H1 (cell line): ENCODE results near the gene GRIFIN. TPM values are rescaled to one million over a fixed set of nuclear protein-coding genes. Genes with fewer than 3 reads are reported as not detected.
A peak's percentile ranks its signal among the peaks of the same experiment; 100 is the strongest.

Source experiments
- CTCF ChIA-PET: fragments of 300-600 bp; sonication (Branson Sonifier 250); formaldehyde crosslinking; loops from one replicate; lab custom pipeline; 2021; ENCODE audit not compliant: partially characterized antibody; lab: Charles Lee
- POLR2A ChIA-PET: fragments of 300-600 bp; sonication (Branson Sonifier 250); formaldehyde crosslinking; loops from one replicate; lab custom pipeline; 2021; ENCODE audit warnings: inconsistent platforms; ENCODE audit not compliant: partially characterized antibody; lab: Charles Lee
- DNase-seq, 2 experiments: peaks; one replicate each; pipeline versions ENCODE4 v3.0.0 to v3.0.0-alpha.2; 2010 to 2022; ENCODE audit warnings: low spot score in 2 of 2, low read depth in 1 of 2, mixed read lengths in 1 of 2
- FAIRE-seq: peaks from 2 replicates; lab custom pipeline; 2011; peaks lifted over from hg19 to GRCh38; lab: Jason Lieb, UNC
- H2AFZ ChIP-seq: 2 replicates; pipeline ENCODE4 v1.8.1; 2012; ENCODE audit warnings: low read length, inconsistent platforms
- H2AK5ac ChIP-seq: 2 replicates; pipeline ENCODE4 v1.6.1; 2013; ENCODE audit warnings: low read depth, low read length
- H2BK120ac ChIP-seq: replicated peaks from 2 replicates; pipeline ENCODE3; 2013; ENCODE audit warnings: low read depth, low read length, inconsistent platforms
- H2BK12ac ChIP-seq: 2 replicates; pipeline ENCODE4 v1.6.1; 2013; ENCODE audit warnings: low read depth, low read length
- H2BK15ac ChIP-seq: 2 replicates; pipeline ENCODE4 v1.6.1; 2013; ENCODE audit warnings: low read length
- H2BK20ac ChIP-seq: 2 replicates; pipeline ENCODE4 v1.6.1; 2013; ENCODE audit warnings: low read length
- H2BK5ac ChIP-seq: 2 replicates; pipeline ENCODE4 v1.6.1; 2013; ENCODE audit warnings: low read depth, low read length
- H3K14ac ChIP-seq: 2 replicates; pipeline ENCODE4 v1.6.1; 2013; ENCODE audit warnings: inconsistent platforms; ENCODE audit not compliant: insufficient read length
- H3K18ac ChIP-seq: 2 replicates; pipeline ENCODE4 v1.6.1; 2013; ENCODE audit warnings: low read length; ENCODE audit errors: extremely low read depth
- H3K23ac ChIP-seq: 2 replicates; pipeline ENCODE4 v1.6.1; 2013; ENCODE audit warnings: inconsistent platforms; ENCODE audit not compliant: insufficient read length
- H3K23me2 ChIP-seq: 2 replicates; pipeline ENCODE4 v1.6.1; 2013; ENCODE audit warnings: low read depth, low read length
- H3K27ac ChIP-seq: 2 replicates; pipeline ENCODE4 v1.6.1; 2011; ENCODE audit warnings: low read depth, low read length, inconsistent platforms
- H3K27me3 ChIP-seq, 4 experiments: replicated peaks in 1 of 4; 1 replicate in 1 of 4; 2 replicates in 3 of 4; pipeline versions ENCODE4 v1.6.1 to v1.8.1; 2011 to 2013; ENCODE audit warnings: low read length in 3 of 4, mild to moderate bottlenecking in 3 of 4, inconsistent platforms in 2 of 4, mixed read lengths in 2 of 4, moderate library complexity in 1 of 4; ENCODE audit not compliant: control insufficient read depth in 3 of 4, insufficient read depth in 3 of 4; ENCODE audit errors: extremely low read depth in 1 of 4
- H3K36me3 ChIP-seq, 4 experiments: 2 replicates each; pipeline versions ENCODE4 v1.6.1 to v1.8.1; 2011 to 2013; ENCODE audit warnings: mild to moderate bottlenecking in 4 of 4, low read length in 3 of 4, moderate library complexity in 2 of 4, control low read depth in 1 of 4, inconsistent platforms in 1 of 4; ENCODE audit not compliant: insufficient read depth in 4 of 4, control insufficient read depth in 2 of 4
- H3K4ac ChIP-seq: replicated peaks from 2 replicates; pipeline ENCODE3; 2013; ENCODE audit warnings: low read length, low read depth, mixed read lengths, inconsistent platforms; ENCODE audit not compliant: insufficient read length
- H3K4me1 ChIP-seq, 4 experiments: replicated peaks in 1 of 4; 1 replicate in 1 of 4; 2 replicates in 3 of 4; pipeline versions ENCODE4 v1.6.1 to v1.8.1; 2011 to 2013; ENCODE audit warnings: low read length in 3 of 4, inconsistent platforms in 2 of 4, mixed read lengths in 1 of 4; ENCODE audit not compliant: insufficient read depth in 4 of 4, control insufficient read depth in 3 of 4
- H3K4me2 ChIP-seq, 2 experiments: 2 replicates each; pipeline versions ENCODE4 v1.6.1 to v1.8.1; 2011 to 2013; ENCODE audit warnings: low read depth in 2 of 2, low read length in 2 of 2, control low read depth in 1 of 2, inconsistent platforms in 1 of 2, mild to moderate bottlenecking in 1 of 2; ENCODE audit not compliant: insufficient read depth in 1 of 2
- H3K4me3 ChIP-seq, 4 experiments: fragments of 200-600, 300-600 bp in 1 of 4; sonication (generic), shearing (Covaris generic), sonication (Bioruptor Twin) in 1 of 4; 2 replicates each; pipeline versions ENCODE4 v1.5.1 to v1.8.1; 2011 to 2016; ENCODE audit warnings: low read length in 4 of 4, low read depth in 3 of 4, control low read depth in 2 of 4, inconsistent platforms in 2 of 4, mild to moderate bottlenecking in 2 of 4, mixed read lengths in 1 of 4, moderate library complexity in 1 of 4; ENCODE audit not compliant: insufficient read depth in 2 of 4; ENCODE audit errors: extremely low read depth in 1 of 4
- H3K56ac ChIP-seq: replicated peaks from 2 replicates; pipeline ENCODE3; 2013; ENCODE audit warnings: low read depth, mild to moderate bottlenecking, mixed read lengths, low read length, inconsistent platforms; ENCODE audit not compliant: insufficient read length
- H3K79me1 ChIP-seq: 2 replicates; pipeline ENCODE4 v1.6.1; 2013; ENCODE audit warnings: low read depth, low read length, control low read depth
- H3K79me2 ChIP-seq, 2 experiments: 2 replicates each; pipeline versions ENCODE4 v1.6.1 to v1.8.1; 2012 to 2013; ENCODE audit warnings: low read length in 2 of 2, mild to moderate bottlenecking in 2 of 2, inconsistent platforms in 1 of 2; ENCODE audit not compliant: insufficient read depth in 2 of 2, control insufficient read depth in 1 of 2
- H3K9ac ChIP-seq, 4 experiments: replicated peaks in 1 of 4; 1 replicate in 1 of 4; 2 replicates in 3 of 4; pipeline versions ENCODE4 v1.6.1 to v1.8.1; 2011 to 2013; ENCODE audit warnings: low read depth in 3 of 4, low read length in 3 of 4, control low read depth in 2 of 4, mild to moderate bottlenecking in 2 of 4, moderate library complexity in 2 of 4, inconsistent platforms in 1 of 4; ENCODE audit errors: extremely low read depth in 1 of 4
- H3K9me3 ChIP-seq, 2 experiments: 2 replicates each; pipeline versions ENCODE4 v1.6.1 to v1.8.1; 2012 to 2013; ENCODE audit warnings: mild to moderate bottlenecking in 2 of 2, moderate library complexity in 2 of 2, control low read depth in 1 of 2, inconsistent platforms in 1 of 2, low read depth in 1 of 2, low read length in 1 of 2, mixed read lengths in 1 of 2; ENCODE audit not compliant: insufficient read depth in 2 of 2
- H4K20me1 ChIP-seq, 2 experiments: replicated peaks in 1 of 2; 2 replicates each; pipeline versions ENCODE3 to v1.8.1; 2011 to 2013; ENCODE audit warnings: inconsistent platforms in 2 of 2, low read length in 2 of 2, mild to moderate bottlenecking in 1 of 2; ENCODE audit not compliant: insufficient read depth in 2 of 2, control insufficient read depth in 1 of 2
- H4K5ac ChIP-seq: 2 replicates; pipeline ENCODE4 v1.6.1; 2013; ENCODE audit warnings: low read length, low read depth, mixed read lengths, inconsistent platforms; ENCODE audit not compliant: insufficient read length
- H4K8ac ChIP-seq: 2 replicates; pipeline ENCODE4 v1.8.0; 2013; ENCODE audit warnings: mild to moderate bottlenecking, moderate library complexity, low read length, inconsistent platforms; ENCODE audit not compliant: insufficient read depth; ENCODE audit errors: extremely low read depth
- H4K91ac ChIP-seq: replicated peaks from 2 replicates; pipeline ENCODE3; 2013; ENCODE audit warnings: low read length, mixed read lengths, inconsistent platforms; ENCODE audit not compliant: insufficient read length
- GTF2F1 ChIP-seq: IDR thresholded peaks from 2 replicates; pipeline ENCODE4 v1.6.1; 2012; ENCODE audit warnings: low read depth, low read length, improper control_type of control experiment, borderline replicate concordance
- KDM1A ChIP-seq: fragments of 200-600, 300-600 bp; sonication (generic); IDR thresholded peaks from 2 replicates; pipeline ENCODE4 v1.7.1; 2016; ENCODE audit warnings: mild to moderate bottlenecking, low read length, borderline replicate concordance
- SRF ChIP-seq: IDR thresholded peaks from 2 replicates; pipeline ENCODE4 v1.6.1; 2011; ENCODE audit warnings: mild to moderate bottlenecking, low read depth, low read length, moderate library complexity
- WGBS, 2 experiments: shearing (Covaris generic) in 1 of 2; methylation state at CpG; one replicate each; pipeline versions ENCODE4 v1.1.6 to v1.1.7; 2013 to 2015; ENCODE audit warnings: low lambda C conversion rate in 2 of 2, mixed read lengths in 2 of 2, inconsistent platforms in 1 of 2, low coverage in 1 of 2, missing lambda C conversion rate in 1 of 2; ENCODE audit not compliant: insufficient replicate concordance in 2 of 2, insufficient coverage in 1 of 2, insufficient read length in 1 of 2; ENCODE audit errors: extremely low coverage in 1 of 2, missing lambda C conversion rate in 1 of 2; 5-methylcytosine and 5-hydroxymethylcytosine counted together
- polyA plus RNA-seq, 7 experiments: library from polyadenylated mRNA; depleted of rRNA in 3 of 7; stranded (reverse) in 5 of 7; unstranded in 2 of 7; fragments of >200 nt in 5 of 7; fragments of 200-250 nt in 2 of 7; gene quantifications; 1 replicate in 5 of 7; 2 replicates in 1 of 7; 4 replicates in 1 of 7; pipeline versions ENCODE4 v1.2.1 to v1.2.3, GENCODE V29; 2011 to 2013; ENCODE audit warnings: missing spikeins in 2 of 7, mixed read lengths in 2 of 7
- total RNA-seq: library from RNA; stranded (reverse); fragmentation: NEBNext Ultra II Directional; extraction: Animal tissue kit (Norgen Biotek cat#: 25700); gene quantifications from 2 replicates; pipeline ENCODE4 v1.2.1, GENCODE V29; 2021

The GRIFIN gene
- total and polyA plus RNA-seq, 2 of the 8 experiments (the other 6 are each of a cell fraction or from before 2014, with no cell fraction given): not detected

GRCh38 chr7:2438186-2438585 is 38.0 kb downstream of the GRIFIN start:
- Histone ChIP-seq H3K79me1 (no peaks in the 10 kb centered on the region), H3K4ac (no peak overlapping the region), H4K5ac (no peak overlapping the region), H3K18ac (no peak overlapping the region), H2BK20ac (no peak overlapping the region), H3K4me1 (no peaks in the 10 kb centered on the region), H4K91ac (no peak overlapping the region), H2BK15ac (no peak overlapping the region), H3K56ac (no peak overlapping the region), H3K4me2 (no peak overlapping the region), H4K8ac (peak overlapping the region; percentile 46; the same call in 1 of the 2 replicates), H3K14ac (no peak overlapping the region), H3K79me2 (no peaks in the 10 kb centered on the region; a peak in 1 of 4 replicates), H2BK120ac (no peak overlapping the region), H2BK5ac (no peak overlapping the region; the same call in 1 of the 2 replicates), H4K20me1 (peaks cover 0 to 7% of the 10 kb centered on the region in 2 experiments), H3K23ac (no peak overlapping the region), H3K27ac (no peak overlapping the region), H3K9me3 (peaks cover 0 to 4% of the 10 kb centered on the region in 2 experiments; a peak in 1 of 4 replicates), H2AFZ (no peak overlapping the region), H3K4me3 (no peak overlapping the region), H2AK5ac (no peak overlapping the region), H3K27me3 (no peaks in the 10 kb centered on the region), H2BK12ac (no peak overlapping the region), H3K23me2 (no peaks in the 10 kb centered on the region), H3K36me3 (peaks cover 0 to 15% (median 4%) of the 10 kb centered on the region in 4 experiments; a peak in 5 of 8 replicates), H3K9ac (no peak overlapping the region)
- DNase-seq: no peak
- no peak for FAIRE-seq
- ChIA-PET POLR2A (interaction anchor here (1.3 to 1.8 kb wide), 2 partner anchors 11 to 12 kb away, joined by 3 to 5 read pairs; no protein-coding TSS in a partner anchor), CTCF (interaction anchor here (0.6 to 14.6 kb wide), 2 partner anchors 13 to 154 kb away, joined by 3 to 119 read pairs; no protein-coding TSS in a partner anchor)
- 92% methylated on average over 7 of the region's 7 CpGs; no CpG with 5 or more reads in 1 of the 2 experiments for WGBS, 2 experiments
- TF ChIP-seq GTF2F1 (no peak), KDM1A (no peak), SRF (no peak)
